Neuronal stem cell (in vitro differentiated cells): ENCODE measurements around the gene THAP3.
"Not testable (repeated sequence)": the region's sequence is repeated elsewhere in the genome, so short reads cannot be mapped to it uniquely, and the experiment has no call there.

ENCODE experiments used
- DNase-seq: peaks from one replicate; pipeline ENCODE4 v3.0.0-alpha.2; 2013; ENCODE audit warnings: low spot score
- H2AFZ ChIP-seq: one replicate; pipeline ENCODE4 v1.6.1; 2013; ENCODE audit warnings: mild to moderate bottlenecking, low read length, inconsistent platforms
- H2AK5ac ChIP-seq: 2 replicates; pipeline ENCODE4 v1.6.1; 2013; ENCODE audit warnings: low read depth, mild to moderate bottlenecking, inconsistent platforms, low read length, moderate library complexity, mixed read lengths
- H2BK120ac ChIP-seq: 2 replicates; pipeline ENCODE4 v1.6.1; 2013; ENCODE audit warnings: low read depth, mild to moderate bottlenecking, inconsistent platforms, low read length, moderate library complexity, mixed read lengths
- H2BK12ac ChIP-seq: one replicate; pipeline ENCODE4 v1.6.1; 2013; ENCODE audit warnings: low read length, inconsistent platforms
- H2BK15ac ChIP-seq: 2 replicates; pipeline ENCODE4 v1.6.1; 2013; ENCODE audit warnings: mild to moderate bottlenecking, low read length, inconsistent platforms, mixed read lengths
- H2BK5ac ChIP-seq: one replicate; pipeline ENCODE4 v1.6.1; 2013; ENCODE audit warnings: inconsistent platforms, mild to moderate bottlenecking, low read length, moderate library complexity
- H3K14ac ChIP-seq: one replicate; pipeline ENCODE4 v1.6.1; 2013; ENCODE audit warnings: low read length, inconsistent platforms
- H3K18ac ChIP-seq: 2 replicates; pipeline ENCODE4 v1.6.1; 2013; ENCODE audit warnings: low read length, inconsistent platforms
- H3K23ac ChIP-seq: 2 replicates; pipeline ENCODE4 v1.6.1; 2013; ENCODE audit warnings: low read depth, mild to moderate bottlenecking, mixed read lengths, low read length, inconsistent platforms; ENCODE audit not compliant: poor library complexity
- H3K27ac ChIP-seq: replicated peaks from 3 replicates; pipeline ENCODE4 v1.5.1; 2013; ENCODE audit warnings: low read length, inconsistent platforms
- H3K27me3 ChIP-seq, 3 experiments: 2 replicates each; pipeline ENCODE4 v1.6.1; 2013; ENCODE audit warnings: low read length in 3 of 3, mild to moderate bottlenecking in 2 of 3, inconsistent platforms in 1 of 3, low read depth in 1 of 3, mixed read lengths in 1 of 3, moderate library complexity in 1 of 3; ENCODE audit not compliant: control insufficient read depth in 3 of 3, insufficient read depth in 3 of 3
- H3K36me3 ChIP-seq, 2 donors: replicated peaks in 1 of 2; 2 replicates each; pipeline ENCODE4 v1.6.1; 2013; ENCODE audit warnings: low read length in 2 of 2; ENCODE audit not compliant: control insufficient read depth in 2 of 2, insufficient read depth in 2 of 2
- H3K4ac ChIP-seq: 2 replicates; pipeline ENCODE4 v1.6.1; 2013; ENCODE audit warnings: inconsistent platforms, mild to moderate bottlenecking, low read length, moderate library complexity
- H3K4me1 ChIP-seq, 2 donors: 1 replicate in 1 of 2; 2 replicates in 1 of 2; pipeline ENCODE4 v1.6.1; 2013; ENCODE audit warnings: low read length in 2 of 2, low read depth in 1 of 2; ENCODE audit not compliant: control insufficient read depth in 2 of 2, insufficient read depth in 1 of 2
- H3K4me2 ChIP-seq: one replicate; pipeline ENCODE4 v1.6.1; 2013; ENCODE audit warnings: mild to moderate bottlenecking, low read length, inconsistent platforms; ENCODE audit not compliant: insufficient read depth, poor library complexity, severe bottlenecking
- H3K4me3 ChIP-seq, 2 donors: 2 replicates each; pipeline ENCODE4 v1.5.1; 2013; ENCODE audit warnings: low read length in 2 of 2, mild to moderate bottlenecking in 2 of 2, inconsistent platforms in 1 of 2, moderate library complexity in 1 of 2
- H3K79me1 ChIP-seq: one replicate; pipeline ENCODE4 v1.6.1; 2013; ENCODE audit warnings: low read depth, mild to moderate bottlenecking, inconsistent platforms, low read length, moderate library complexity
- H3K9ac ChIP-seq: one replicate; pipeline ENCODE4 v1.6.1; 2013; ENCODE audit warnings: mild to moderate bottlenecking, low read depth, low read length, inconsistent platforms; ENCODE audit not compliant: poor library complexity
- H3K9me3 ChIP-seq, 2 donors: replicated peaks in 1 of 2; 2 replicates each; pipeline versions ENCODE3 to v1.6.1; 2013; ENCODE audit warnings: low read length in 2 of 2, mild to moderate bottlenecking in 2 of 2, inconsistent platforms in 1 of 2, low read depth in 1 of 2, mixed read lengths in 1 of 2, moderate library complexity in 1 of 2; ENCODE audit not compliant: control insufficient read depth in 2 of 2, insufficient read depth in 1 of 2
- H4K8ac ChIP-seq: one replicate; pipeline ENCODE4 v1.6.1; 2013; ENCODE audit warnings: low read depth, mild to moderate bottlenecking, inconsistent platforms, low read length, moderate library complexity
- H4K91ac ChIP-seq: one replicate; pipeline ENCODE4 v1.6.1; 2013; ENCODE audit warnings: low read length, low read depth, mild to moderate bottlenecking, inconsistent platforms; ENCODE audit not compliant: poor library complexity
- WGBS, 2 donors: extraction: QIAGEN DNeasy Blood & Tissue Kit; methylation state at CpG; one replicate each; pipeline ENCODE4 v1.1.7; 2013; ENCODE audit warnings: missing lambda C conversion rate in 2 of 2, mixed read lengths in 1 of 2; ENCODE audit not compliant: insufficient read length in 2 of 2, insufficient replicate concordance in 1 of 2; ENCODE audit errors: extremely low coverage in 2 of 2; 5-methylcytosine and 5-hydroxymethylcytosine counted together

THAP3 gene

GRCh38 chr1:6636778-6637177, 12.1 kb downstream of the THAP3 start:
- not testable (repeated sequence) for H3K4me2 ChIP-seq, H4K91ac ChIP-seq, H3K4me1 ChIP-seq, H3K27me3 ChIP-seq, H3K18ac ChIP-seq, H2BK15ac ChIP-seq, H3K79me1 ChIP-seq, H3K9me3 ChIP-seq, H3K9ac ChIP-seq, H3K4ac ChIP-seq, H3K4me3 ChIP-seq, H2AFZ ChIP-seq, H2BK120ac ChIP-seq, DNase-seq, H4K8ac ChIP-seq, H3K14ac ChIP-seq, H3K23ac ChIP-seq, H3K27ac ChIP-seq, H2AK5ac ChIP-seq
- peak overlapping the region; percentile 24 for H2BK5ac ChIP-seq
- no CpG with 5 or more reads among the region's 6 CpGs for WGBS, 2 donors
- peak overlapping the region; percentile 73 for H2BK12ac ChIP-seq
- H3K36me3 ChIP-seq = peaks cover 60 to 96% of the 10 kb centered on the region in 2 donors

GRCh38 chr1:6637770-6638169, 13.1 kb downstream of the THAP3 start:
- no peak for DNase-seq
- H2BK120ac ChIP-seq = no peak overlapping the region
- peaks cover 0 to 2% of the 10 kb centered on the region in 2 donors for H3K9me3 ChIP-seq
- no peak overlapping the region for H3K4me2 ChIP-seq
- no peaks in the 10 kb centered on the region for H3K27me3 ChIP-seq
- H3K4me1 ChIP-seq = no peaks in the 10 kb centered on the region
- no peak overlapping the region for H4K91ac ChIP-seq
- no peak overlapping the region for H3K18ac ChIP-seq
- H2AK5ac ChIP-seq = no peak overlapping the region
- H3K36me3 ChIP-seq = peaks cover 57 to 95% of the 10 kb centered on the region in 2 donors
- no peak overlapping the region for H2BK12ac ChIP-seq
- WGBS, 2 donors = no CpG with 5 or more reads among the region's 9 CpGs
- H4K8ac ChIP-seq = no peak overlapping the region
- no peak overlapping the region for H3K4me3 ChIP-seq
- H3K4ac ChIP-seq = no peak overlapping the region
- no peak overlapping the region for H2BK5ac ChIP-seq
- H3K14ac ChIP-seq = no peak overlapping the region
- no peak overlapping the region for H2AFZ ChIP-seq
- no peak overlapping the region for H3K27ac ChIP-seq
- H3K79me1 ChIP-seq = peaks cover 6% of the 10 kb centered on the region
- H3K23ac ChIP-seq = no peak overlapping the region
- no peak overlapping the region for H2BK15ac ChIP-seq
- no peak overlapping the region for H3K9ac ChIP-seq

- H3K18ac ChIP-seq = no peak overlapping the region
- H3K4ac ChIP-seq = no peak overlapping the region
- no peak overlapping the region for H4K91ac ChIP-seq
- H3K14ac ChIP-seq = no peak overlapping the region
- H3K27me3 ChIP-seq = no peaks in the 10 kb centered on the region
- no peak overlapping the region for H3K23ac ChIP-seq
- no peak overlapping the region for H3K4me2 ChIP-seq
- H2BK12ac ChIP-seq = no peak overlapping the region
- peaks cover 0 to 2% of the 10 kb centered on the region in 2 donors for H3K9me3 ChIP-seq
- no peak overlapping the region for H4K8ac ChIP-seq
- H3K79me1 ChIP-seq = peaks cover 4% of the 10 kb centered on the region
- no peak overlapping the region for H2BK15ac ChIP-seq
- DNase-seq = no peak
- no CpG with 5 or more reads among the region's 18 CpGs for WGBS, 2 donors
- H2BK5ac ChIP-seq = no peak overlapping the region
- H2BK120ac ChIP-seq = no peak overlapping the region
- H3K27ac ChIP-seq = no peak overlapping the region
- no peaks in the 10 kb centered on the region for H3K4me1 ChIP-seq
- H3K4me3 ChIP-seq = no peak overlapping the region
- H2AK5ac ChIP-seq = no peak overlapping the region
- no peak overlapping the region for H2AFZ ChIP-seq
- no peak overlapping the region for H3K9ac ChIP-seq
- peaks cover 55 to 94% of the 10 kb centered on the region in 2 donors for H3K36me3 ChIP-seq
These were observed 13.6 kb downstream of the THAP3 start for GRCh38 chr1:6638226-6638625.

GRCh38 chr1:6640867-6641266, 16.2 kb downstream of the THAP3 start:
- H2AFZ ChIP-seq, H3K14ac ChIP-seq, H3K4me2 ChIP-seq, H3K18ac ChIP-seq, H3K4ac ChIP-seq, H3K9me3 ChIP-seq, H4K91ac ChIP-seq, H2BK15ac ChIP-seq, H3K4me1 ChIP-seq, H2BK12ac ChIP-seq, H3K9ac ChIP-seq, H2BK120ac ChIP-seq, H4K8ac ChIP-seq, H2AK5ac ChIP-seq, DNase-seq, H3K27ac ChIP-seq, H3K23ac ChIP-seq, H3K27me3 ChIP-seq, H3K4me3 ChIP-seq, H3K79me1 ChIP-seq, H2BK5ac ChIP-seq: not testable (repeated sequence)
- WGBS, 2 donors = no CpG with 5 or more reads among the region's 3 CpGs
- H3K36me3 ChIP-seq = peaks cover 49 to 90% of the 10 kb centered on the region in 2 donors
